Duodenal mucosa (tissue), 2 donors: ENCODE results near the gene FUOM.

Source experiments
- H3K27ac ChIP-seq: one replicate; pipeline ENCODE4 v1.7.0; 2013; ENCODE audit warnings: low read depth, low read length
- H3K27me3 ChIP-seq, 2 donors: one replicate each; pipeline ENCODE4 v1.7.0; 2013; ENCODE audit warnings: low read length in 2 of 2, control low read depth in 1 of 2; ENCODE audit not compliant: insufficient read depth in 2 of 2, control insufficient read depth in 1 of 2
- H3K36me3 ChIP-seq, 2 donors: one replicate each; pipeline ENCODE4 v1.7.0; 2013; ENCODE audit warnings: low read length in 2 of 2, control low read depth in 1 of 2; ENCODE audit not compliant: insufficient read depth in 2 of 2, control insufficient read depth in 1 of 2
- H3K4me1 ChIP-seq, 2 donors: one replicate each; pipeline ENCODE4 v1.7.0; 2013; ENCODE audit warnings: low read length in 2 of 2, control low read depth in 1 of 2; ENCODE audit not compliant: insufficient read depth in 2 of 2, control insufficient read depth in 1 of 2
- H3K4me3 ChIP-seq, 2 donors: one replicate each; pipeline ENCODE4 v1.7.0; 2013; ENCODE audit warnings: low read length in 2 of 2, low read depth in 1 of 2
- H3K9ac ChIP-seq, 2 donors: one replicate each; pipeline ENCODE4 v1.7.0; 2013; ENCODE audit warnings: low read length in 2 of 2, low read depth in 1 of 2
- H3K9me3 ChIP-seq, 2 donors: one replicate each; pipeline ENCODE4 v1.7.0; 2013; ENCODE audit warnings: low read length in 2 of 2, control low read depth in 1 of 2; ENCODE audit not compliant: control insufficient read depth in 1 of 2

The FUOM gene

DNA sequence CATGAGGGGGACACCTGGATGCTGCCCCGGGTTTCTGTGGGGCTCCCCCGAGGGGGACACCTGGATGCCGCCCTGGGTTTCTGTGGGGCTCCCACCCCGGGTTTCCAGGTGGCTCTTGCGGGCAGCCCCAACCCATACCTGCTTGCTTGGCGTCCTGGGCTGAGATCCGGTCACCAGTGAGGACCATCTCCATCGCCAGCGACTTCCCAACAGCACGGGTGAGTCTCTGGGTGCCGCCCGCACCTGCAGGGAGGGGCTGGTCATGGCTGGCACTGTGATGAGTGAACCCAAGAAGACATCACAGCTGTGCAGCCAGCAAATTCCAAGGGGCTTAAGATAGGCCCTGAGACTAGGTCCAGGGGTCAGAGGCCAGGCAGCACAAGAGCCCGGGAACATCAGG is 8.9 kb upstream of the FUOM start:
- no peaks in the 10 kb centered on the region for H3K27me3 ChIP-seq
- H3K4me3 ChIP-seq, result no peak overlapping the region
- H3K4me1 ChIP-seq, result peaks cover 15 to 22% of the 10 kb centered on the region in 2 donors
- H3K27ac ChIP-seq, result no peak overlapping the region
- no peak overlapping the region for H3K9ac ChIP-seq
- H3K9me3 ChIP-seq, result no peaks in the 10 kb centered on the region
- peaks cover 55 to 78% of the 10 kb centered on the region in 2 donors for H3K36me3 ChIP-seq

- Histone ChIP-seq H3K27me3 (no peaks in the 10 kb centered on the region), H3K9ac (no peak overlapping the region), H3K27ac (no peak overlapping the region), H3K9me3 (no peaks in the 10 kb centered on the region), H3K36me3 (peaks cover 55 to 80% of the 10 kb centered on the region in 2 donors), H3K4me3 (no peak overlapping the region), H3K4me1 (peaks cover 16 to 23% of the 10 kb centered on the region in 2 donors)
These were observed 8.3 kb upstream of the FUOM start for GRCh38 chr10:133366130-133366478.

DNA sequence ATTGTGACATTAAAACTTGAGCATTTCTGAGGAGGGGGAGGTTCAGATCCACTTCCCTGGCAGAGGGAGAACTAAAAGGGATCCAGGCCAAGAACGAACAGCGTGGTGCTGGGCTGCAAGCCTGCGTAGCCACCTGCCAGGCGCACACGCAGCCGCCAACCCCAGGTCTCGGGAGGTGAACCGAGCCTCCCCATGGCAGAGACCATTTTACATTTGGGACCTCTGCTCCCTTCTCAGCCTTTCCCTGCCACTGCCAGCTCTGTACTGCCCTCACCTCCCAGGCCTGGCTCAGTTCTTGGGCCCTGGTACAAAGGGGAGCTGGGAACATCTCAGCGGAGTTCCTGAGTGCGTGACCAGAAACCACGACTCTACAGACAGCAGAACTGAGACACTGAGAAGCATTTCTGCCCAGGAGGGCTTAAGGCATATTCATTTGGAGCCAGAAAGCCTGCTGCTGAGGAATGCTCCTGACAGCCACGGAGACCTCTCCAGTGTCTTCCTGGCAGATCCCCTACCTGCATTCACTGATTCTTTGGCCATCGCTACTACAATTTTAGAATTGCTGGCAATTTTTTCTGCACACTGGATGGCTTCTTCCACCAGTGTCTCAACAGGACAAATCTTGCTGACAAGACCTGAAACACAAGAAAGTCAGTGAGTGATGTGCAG is 7.8 kb upstream of the FUOM start:
- Histone ChIP-seq H3K4me1 (peaks cover 21 to 28% of the 10 kb centered on the region in 2 donors), H3K9me3 (no peaks in the 10 kb centered on the region), H3K36me3 (peaks cover 53 to 78% of the 10 kb centered on the region in 2 donors), H3K27me3 (no peaks in the 10 kb centered on the region), H3K27ac (no peak overlapping the region), H3K4me3 (no peak overlapping the region), H3K9ac (no peak overlapping the region)

GRCh38 chr10:133364645-133365431 is 7.0 kb upstream of the FUOM start:
- H3K4me3 ChIP-seq, result no peak overlapping the region
- no peaks in the 10 kb centered on the region for H3K9me3 ChIP-seq
- H3K27me3 ChIP-seq, result no peaks in the 10 kb centered on the region
- H3K36me3 ChIP-seq, result peaks cover 45 to 71% of the 10 kb centered on the region in 2 donors
- H3K4me1 ChIP-seq, result peaks cover 28 to 35% of the 10 kb centered on the region in 2 donors
- H3K9ac ChIP-seq, result no peak overlapping the region
- no peak overlapping the region for H3K27ac ChIP-seq

- H3K9me3 ChIP-seq, result no peaks in the 10 kb centered on the region
- no peaks in the 10 kb centered on the region for H3K27me3 ChIP-seq
- H3K4me3 ChIP-seq, result no peak overlapping the region
- H3K27ac ChIP-seq, result no peak overlapping the region
- H3K4me1 ChIP-seq, result peaks cover 42 to 48% of the 10 kb centered on the region in 2 donors
- H3K36me3 ChIP-seq, result peaks cover 28 to 51% of the 10 kb centered on the region in 2 donors
- no peak overlapping the region for H3K9ac ChIP-seq
These were observed 5.0 kb upstream of the FUOM start for GRCh38 chr10:133362846-133363245.

DNA sequence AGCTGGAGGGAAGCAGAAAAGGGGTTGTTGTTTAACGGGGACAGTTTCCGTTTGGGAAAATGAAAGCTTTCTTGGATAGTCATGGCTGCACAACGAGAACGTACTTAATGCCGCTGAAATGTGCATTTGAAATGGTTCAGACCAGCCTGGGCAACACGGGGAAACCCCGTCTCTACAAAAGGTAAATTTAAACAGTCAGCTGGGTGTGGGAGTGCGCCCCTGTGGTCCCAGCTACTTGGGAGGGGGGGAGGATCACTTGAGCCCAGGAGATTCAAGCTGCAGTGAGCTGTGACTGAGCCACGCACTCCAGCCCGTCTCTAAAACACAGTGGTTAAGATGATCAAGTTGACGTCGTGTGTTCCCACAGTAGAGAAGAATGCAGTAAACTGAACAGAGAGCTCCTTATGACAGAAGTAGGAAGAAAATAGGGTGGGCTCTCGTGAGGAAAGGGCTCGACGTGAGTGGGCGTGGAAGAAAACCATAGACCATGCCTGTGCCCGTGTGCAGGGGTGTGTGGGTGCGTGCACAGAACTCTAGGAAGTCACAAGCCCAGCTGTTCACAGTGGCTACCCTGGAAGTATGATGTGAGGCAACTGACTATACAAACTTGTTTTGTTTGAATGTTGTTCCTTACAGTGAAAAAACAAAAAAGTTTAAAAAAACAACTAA is 4.1 kb upstream of the FUOM start:
- no peaks in the 10 kb centered on the region for H3K27me3 ChIP-seq
- H3K4me3 ChIP-seq, result no peak overlapping the region
- peaks cover 28 to 48% of the 10 kb centered on the region in 2 donors for H3K36me3 ChIP-seq
- H3K9ac ChIP-seq, result no peak overlapping the region
- H3K4me1 ChIP-seq, result peaks cover 42 to 51% of the 10 kb centered on the region in 2 donors
- H3K27ac ChIP-seq, result no peak overlapping the region
- H3K9me3 ChIP-seq, result no peaks in the 10 kb centered on the region

- Histone ChIP-seq H3K27ac (no peak overlapping the region), H3K9ac (no peak overlapping the region), H3K9me3 (no peaks in the 10 kb centered on the region), H3K4me3 (no peak overlapping the region), H3K4me1 (peaks cover 46 to 56% of the 10 kb centered on the region in 2 donors), H3K27me3 (no peaks in the 10 kb centered on the region), H3K36me3 (peaks cover 21 to 42% of the 10 kb centered on the region in 2 donors)
These were observed 3.4 kb upstream of the FUOM start for GRCh38 chr10:133361227-133361626.

DNA sequence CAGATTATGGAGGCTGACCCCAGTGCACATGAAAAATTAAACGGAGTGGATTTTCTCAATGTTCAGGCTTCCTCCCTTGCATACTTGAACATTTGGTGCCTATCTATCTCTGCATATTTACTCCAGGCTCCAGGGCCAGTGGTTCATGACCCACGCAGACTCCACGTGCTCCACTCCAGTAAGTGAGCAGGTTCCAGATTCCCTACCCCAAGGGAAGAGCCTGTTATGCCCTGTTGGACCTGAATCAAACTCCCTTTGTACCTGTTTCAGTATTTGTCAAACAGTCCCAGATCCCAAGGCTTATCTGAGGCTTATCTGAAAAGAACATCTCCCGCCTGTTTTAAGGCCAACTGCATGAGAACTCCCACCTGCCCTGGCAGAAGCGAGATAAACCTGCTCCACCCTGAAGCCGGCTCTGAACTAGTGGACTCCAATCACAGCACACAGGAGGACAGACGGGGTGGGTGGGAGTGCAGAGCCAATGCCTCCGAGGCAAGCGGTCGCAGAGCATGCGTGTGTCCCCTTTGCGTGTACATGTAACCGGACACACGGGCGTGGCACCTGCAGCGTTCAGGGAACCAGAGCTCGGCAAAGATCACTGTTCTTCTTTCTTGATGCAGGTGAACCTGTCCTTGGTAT is 2.3 kb upstream of the FUOM start:
- peaks cover 42 to 48% of the 10 kb centered on the region in 2 donors for H3K4me1 ChIP-seq
- H3K36me3 ChIP-seq, result peaks cover 13 to 35% of the 10 kb centered on the region in 2 donors
- H3K4me3 ChIP-seq, result peak overlapping the region; percentile 19 to 38
- peak overlapping the region in 1 of 2 donors; percentile 2 for H3K9ac ChIP-seq
- H3K27me3 ChIP-seq, result no peaks in the 10 kb centered on the region
- H3K27ac ChIP-seq, result no peak overlapping the region
- H3K9me3 ChIP-seq, result no peaks in the 10 kb centered on the region

DNA sequence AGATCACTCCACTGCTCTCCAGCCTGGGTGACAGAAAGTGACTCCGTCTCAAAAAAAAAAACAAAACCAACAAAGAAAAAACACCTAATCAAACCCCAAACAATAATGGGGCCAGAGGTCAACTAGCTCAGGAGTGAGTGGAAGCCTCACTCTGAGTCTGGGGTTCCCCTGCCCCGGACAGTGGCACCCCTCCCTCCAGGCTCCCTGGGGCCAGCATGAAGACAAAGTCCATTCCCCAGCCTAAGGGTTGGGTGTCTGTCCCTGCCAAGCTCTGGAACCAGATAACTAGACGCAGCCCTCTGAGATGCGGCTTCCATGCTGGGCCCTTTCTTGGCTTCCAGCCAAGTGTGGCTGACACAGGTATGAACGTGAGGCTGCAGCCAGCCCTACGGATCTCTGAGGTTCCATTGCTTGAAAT is 1.7 kb upstream of the FUOM start:
- H3K36me3 ChIP-seq, result peaks cover 13 to 30% of the 10 kb centered on the region in 2 donors
- no peak overlapping the region for H3K27ac ChIP-seq

More for the DNA sequence above, 1.7 kb upstream of the FUOM start:
- Histone ChIP-seq H3K4me1 (peaks cover 39 to 43% of the 10 kb centered on the region in 2 donors), H3K27me3 (no peaks in the 10 kb centered on the region), H3K9me3 (no peaks in the 10 kb centered on the region), H3K9ac (no peak overlapping the region), H3K4me3 (no peak overlapping the region)
